Esophagus (tissue), 2 donors: ENCODE data around the gene PFKFB2. TPM values are rescaled to one million over a fixed set of nuclear protein-coding genes. Genes with fewer than 3 reads are reported as not detected.
A peak's percentile ranks its signal among the peaks of the same experiment; 100 is the strongest.

Experiments
- H3K27ac ChIP-seq, 2 donors: one replicate each; pipeline ENCODE4 v1.5.1; 2013; ENCODE audit warnings: low read depth in 2 of 2, mild to moderate bottlenecking in 2 of 2, inconsistent platforms in 1 of 2, low read length in 1 of 2, moderate library complexity in 1 of 2
- H3K27me3 ChIP-seq, 2 donors: one replicate each; pipeline ENCODE4 v1.6.1; 2013; ENCODE audit warnings: low read length in 2 of 2, control low read depth in 1 of 2, mild to moderate bottlenecking in 1 of 2; ENCODE audit not compliant: insufficient read depth in 2 of 2, control insufficient read depth in 1 of 2
- H3K36me3 ChIP-seq, 2 donors: one replicate each; pipeline ENCODE4 v1.6.1; 2013; ENCODE audit warnings: low read length in 1 of 2; ENCODE audit not compliant: control insufficient read depth in 2 of 2, insufficient read depth in 2 of 2
- H3K4me1 ChIP-seq, 2 donors: one replicate each; pipeline ENCODE4 v1.6.1; 2013; ENCODE audit warnings: low read length in 1 of 2; ENCODE audit not compliant: control insufficient read depth in 2 of 2, insufficient read depth in 2 of 2
- H3K4me3 ChIP-seq, 2 donors: one replicate each; pipeline ENCODE4 v1.5.1; 2013; ENCODE audit warnings: low read length in 2 of 2, mild to moderate bottlenecking in 2 of 2, low read depth in 1 of 2, moderate library complexity in 1 of 2
- H3K9me3 ChIP-seq, 2 donors: one replicate each; pipeline ENCODE4 v1.6.1; 2013; ENCODE audit warnings: mild to moderate bottlenecking in 2 of 2, low read depth in 1 of 2, low read length in 1 of 2, moderate library complexity in 1 of 2; ENCODE audit not compliant: control insufficient read depth in 2 of 2, insufficient read depth in 1 of 2
- WGBS, 2 donors: extraction: QIAGEN DNeasy Blood & Tissue Kit; methylation state at CpG; one replicate each; pipeline ENCODE4 v1.1.7; 2013; 5-methylcytosine and 5-hydroxymethylcytosine counted together
- polyA plus RNA-seq, 2 donors: library from polyadenylated mRNA; stranded (reverse); fragments of 200-250 nt; gene quantifications; one replicate each; pipeline ENCODE4 v1.2.3, GENCODE V29; 2013
- donor health status: healthy with polysubstance abuse.
- donor health status: Bipolar disorder and iron deficiency.

PFKFB2 gene
- polyA plus RNA-seq, 2 donors = 4.7 to 8.3 TPM

DNA sequence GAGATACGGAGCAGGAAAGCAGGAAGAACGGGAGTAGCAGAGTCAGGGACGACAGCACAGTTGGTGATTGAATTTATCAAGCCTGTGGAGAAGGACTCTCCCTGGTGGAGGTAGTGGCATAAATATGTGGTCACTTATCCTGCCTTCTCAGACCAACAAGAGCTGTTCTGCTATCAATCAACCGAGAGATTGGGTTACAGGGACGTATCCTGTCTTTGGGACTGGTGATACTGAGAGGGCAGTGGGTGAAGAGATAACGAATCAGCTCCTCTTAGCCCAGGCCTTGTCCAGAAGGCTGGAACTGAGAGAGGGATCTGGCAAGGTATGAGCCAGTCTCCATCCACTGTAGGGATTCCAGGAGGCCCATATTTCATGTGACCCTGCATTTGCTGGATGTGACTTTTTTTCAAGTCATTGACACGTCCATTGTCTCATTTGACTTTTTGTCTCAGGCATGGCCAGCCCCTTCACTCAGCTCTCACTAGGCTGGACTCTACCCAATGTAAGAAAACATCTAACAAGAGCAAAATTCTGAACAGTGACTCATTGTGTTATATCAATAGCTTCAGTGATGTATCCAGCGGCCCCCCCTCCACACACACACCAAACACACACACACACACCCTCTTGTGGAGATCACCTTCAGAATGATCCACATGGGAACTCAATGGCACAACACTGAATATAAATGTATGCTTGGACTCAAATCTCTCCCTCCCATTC, 31.8 kb upstream of the PFKFB2 start:
- no peaks in the 10 kb centered on the region for H3K9me3 ChIP-seq
- no peak overlapping the region for H3K4me3 ChIP-seq
- H3K4me1 ChIP-seq = peaks cover 2 to 24% of the 10 kb centered on the region in 2 donors
- H3K27ac ChIP-seq = peak overlapping the region; percentile 94 to 98
- H3K27me3 ChIP-seq = no peaks in the 10 kb centered on the region
- peaks cover 0 to 15% of the 10 kb centered on the region in 2 donors for H3K36me3 ChIP-seq
- 61 to 68% methylated on average over 8 of the region's 8 CpGs for WGBS, 2 donors

- H3K27me3 ChIP-seq = no peaks in the 10 kb centered on the region
- H3K4me1 ChIP-seq = peaks cover 2 to 24% of the 10 kb centered on the region in 2 donors
- peak overlapping the region; percentile 94 to 98 for H3K27ac ChIP-seq
- WGBS, 2 donors = 58% methylated on average over 15 of the region's 15 CpGs
- peaks cover 0 to 15% of the 10 kb centered on the region in 2 donors for H3K36me3 ChIP-seq
- no peak overlapping the region for H3K4me3 ChIP-seq
- H3K9me3 ChIP-seq = no peaks in the 10 kb centered on the region
Observed at GRCh38 chr1:207021876-207022596, 31.0 kb upstream of the PFKFB2 start.

- H3K36me3 ChIP-seq = peaks cover 0 to 15% of the 10 kb centered on the region in 2 donors
- WGBS, 2 donors = 52 to 71% methylated on average over 8 of the region's 8 CpGs
- H3K4me1 ChIP-seq = peaks cover 2 to 24% of the 10 kb centered on the region in 2 donors
Observed at GRCh38 chr1:207022996-207023679, 29.9 kb upstream of the PFKFB2 start.

GRCh38 chr1:207024202-207025145, 28.6 kb upstream of the PFKFB2 start:
- H3K4me3 ChIP-seq = no peak overlapping the region
- WGBS, 2 donors = 46 to 60% methylated on average over 17 to 18 of the region's 18 CpGs
- no peaks in the 10 kb centered on the region for H3K9me3 ChIP-seq
- peaks cover 2 to 17% of the 10 kb centered on the region in 2 donors for H3K4me1 ChIP-seq
- peak overlapping the region; percentile 94 to 98 for H3K27ac ChIP-seq
- H3K27me3 ChIP-seq = no peaks in the 10 kb centered on the region
- peaks cover 0 to 15% of the 10 kb centered on the region in 2 donors for H3K36me3 ChIP-seq

More at GRCh38 chr1:207022996-207023679, 29.9 kb upstream of the PFKFB2 start:
- no peaks in the 10 kb centered on the region for H3K27me3 ChIP-seq
- peak overlapping the region; percentile 94 to 98 for H3K27ac ChIP-seq
- no peaks in the 10 kb centered on the region for H3K9me3 ChIP-seq
- no peak overlapping the region for H3K4me3 ChIP-seq

GRCh38 chr1:207025146-207025880, 27.8 kb upstream of the PFKFB2 start:
- peaks cover 2 to 17% of the 10 kb centered on the region in 2 donors for H3K4me1 ChIP-seq
- no peak overlapping the region for H3K4me3 ChIP-seq
- 40 to 42% methylated on average over 5 of the region's 5 CpGs for WGBS, 2 donors
- H3K27ac ChIP-seq = peak overlapping the region; percentile 94 to 98
- peaks cover 0 to 15% of the 10 kb centered on the region in 2 donors for H3K36me3 ChIP-seq
- H3K9me3 ChIP-seq = no peaks in the 10 kb centered on the region
- no peaks in the 10 kb centered on the region for H3K27me3 ChIP-seq

DNA sequence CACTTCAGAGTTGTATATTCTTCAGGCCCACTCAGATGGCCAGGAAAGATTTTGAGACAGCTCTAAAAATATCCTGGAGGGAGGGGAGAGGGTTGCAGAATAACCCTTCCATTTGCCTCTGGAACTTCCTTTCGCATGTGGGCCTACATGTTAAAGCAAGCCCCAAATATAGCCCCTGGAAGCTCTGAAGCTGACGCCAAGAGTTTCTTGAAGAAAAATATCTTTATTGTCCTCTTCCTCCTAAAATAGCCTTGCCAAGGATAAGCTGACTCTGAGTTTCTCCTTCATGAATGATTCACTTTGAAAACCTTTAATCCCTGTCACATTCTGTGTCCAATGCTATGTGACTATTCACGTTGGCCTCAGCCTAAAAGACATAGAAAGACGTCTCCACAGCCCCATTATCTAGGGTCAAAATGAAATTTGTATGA, 27.0 kb upstream of the PFKFB2 start:
- WGBS, 2 donors = 23 to 31% methylated on average over 4 of the region's 4 CpGs
- Histone ChIP-seq H3K27ac (peak overlapping the region; percentile 87 to 98), H3K27me3 (no peaks in the 10 kb centered on the region), H3K4me3 (peak overlapping the region in 1 of 2 donors; percentile 32), H3K4me1 (peaks cover 2 to 17% of the 10 kb centered on the region in 2 donors), H3K9me3 (no peaks in the 10 kb centered on the region), H3K36me3 (peaks cover 0 to 15% of the 10 kb centered on the region in 2 donors)

GRCh38 chr1:207027206-207027777, 25.8 kb upstream of the PFKFB2 start:
- H3K27ac ChIP-seq = peak overlapping the region; percentile 98 to 99
- H3K9me3 ChIP-seq = no peaks in the 10 kb centered on the region
- H3K4me1 ChIP-seq = peaks cover 2 to 11% of the 10 kb centered on the region in 2 donors
- 53 to 60% methylated on average over 18 of the region's 18 CpGs for WGBS, 2 donors
- H3K4me3 ChIP-seq = peak overlapping the region; percentile 38 to 48
- H3K36me3 ChIP-seq = peaks cover 0 to 11% of the 10 kb centered on the region in 2 donors
- no peaks in the 10 kb centered on the region for H3K27me3 ChIP-seq

DNA sequence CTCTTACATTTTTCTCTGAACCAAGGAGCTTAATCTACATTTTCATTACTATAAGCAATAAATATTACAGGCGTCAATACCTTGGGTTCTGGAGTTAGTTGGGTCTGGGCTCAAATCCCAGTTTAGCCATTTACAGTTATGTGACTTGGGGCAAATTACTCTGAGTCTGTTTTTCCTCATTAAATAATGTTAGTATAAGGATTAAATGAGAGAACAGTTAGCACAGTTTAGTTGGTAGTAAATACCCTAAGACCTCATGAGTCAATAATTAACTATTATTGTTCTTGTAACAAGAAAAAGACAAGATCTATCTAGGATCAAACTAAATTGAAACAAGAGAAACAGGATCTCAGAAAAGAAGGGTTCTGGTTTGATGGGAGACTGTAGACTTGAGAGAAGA, 25.2 kb upstream of the PFKFB2 start:
- peaks cover 2 to 6% of the 10 kb centered on the region in 2 donors for H3K4me1 ChIP-seq

More for the DNA sequence above, 25.2 kb upstream of the PFKFB2 start:
- Histone ChIP-seq H3K9me3 (no peaks in the 10 kb centered on the region), H3K27ac (peak overlapping the region; percentile 98 to 99), H3K36me3 (peaks cover 0 to 5% of the 10 kb centered on the region in 2 donors), H3K27me3 (no peaks in the 10 kb centered on the region), H3K4me3 (peak overlapping the region; percentile 38 to 88)
- 52 to 60% methylated on average over 1 of the region's 1 CpG for WGBS, 2 donors
